ENCODE results near the gene RBP3.

GRCh38 chr10:47349941-47350371 lies 1.8 kb downstream of the RBP3 start:
- TF ChIP-seq CTCF (IDR thresholded peaks at IDR 0.05) (no peak), POLR2A (IDR thresholded peaks at IDR 0.05) (no peak)
